Fibroblast of pulmonary artery (primary cell): ENCODE measurements around the gene RABGAP1L.

Source experiments
- DNase-seq: peaks from one replicate; pipeline ENCODE4 v3.0.0-alpha.2; 2010; ENCODE audit warnings: low read depth
- H3K4me3 ChIP-seq: replicated peaks from 2 replicates; pipeline ENCODE4 v1.5.1; 2011; ENCODE audit warnings: low read depth, mild to moderate bottlenecking, control low read depth, low read length, moderate library complexity
- CTCF ChIP-seq: IDR thresholded peaks from 2 replicates; pipeline ENCODE4 v1.5.1; 2011; ENCODE audit warnings: mild to moderate bottlenecking, control low read depth, low read length, inconsistent platforms; ENCODE audit errors: missing control alignments

The RABGAP1L gene

GRCh38 chr1:174946031-174946430, 786.7 kb downstream of the RABGAP1L start:
- H3K4me3 ChIP-seq: no peak overlapping the region
- DNase-seq: no peak
- TF ChIP-seq CTCF: no peak

GRCh38 chr1:174949061-174949460, 789.7 kb downstream of the RABGAP1L start:
- no peak overlapping the region for H3K4me3 ChIP-seq
- TF ChIP-seq CTCF: no peak
- DNase-seq: no peak

- DNase-seq: no peak
- no peak overlapping the region for H3K4me3 ChIP-seq
- no peak for TF ChIP-seq CTCF
Measured at GRCh38 chr1:174949645-174950044, 790.3 kb downstream of the RABGAP1L start.

GRCh38 chr1:174953285-174954072, 794.2 kb downstream of the RABGAP1L start:
- DNase-seq: no peak
- no peak for TF ChIP-seq CTCF
- H3K4me3 ChIP-seq: no peak overlapping the region

GRCh38 chr1:174954073-174954460, 794.7 kb downstream of the RABGAP1L start:
- DNase-seq: no peak
- no peak overlapping the region for H3K4me3 ChIP-seq
- TF ChIP-seq CTCF: no peak

GRCh38 chr1:174954671-174955669, 795.6 kb downstream of the RABGAP1L start:
- no peak for DNase-seq
- no peak for TF ChIP-seq CTCF
- no peak overlapping the region for H3K4me3 ChIP-seq
